HG03196 (cell line): ENCODE results near the gene FOXF1.

Experiments
- ATAC-seq: cut with Tn5 transposase; IDR thresholded peaks from one replicate; pipeline ENCODE4 v1.9.1; 2021; ENCODE audit not compliant: unreplicated experiment

Gene FOXF1

GRCh38 chr16:86531641-86532525 is 21.6 kb downstream of the FOXF1 start:
- no peak for ATAC-seq

GRCh38 chr16:86532526-86532815 is 22.1 kb downstream of the FOXF1 start:
- ATAC-seq = no peak

- no peak for ATAC-seq
Observed at GRCh38 chr16:86533076-86533475, 22.7 kb downstream of the FOXF1 start.

- no peak for ATAC-seq
Observed at GRCh38 chr16:86533767-86534351, 23.5 kb downstream of the FOXF1 start.

GRCh38 chr16:86534779-86535615 is 24.7 kb downstream of the FOXF1 start:
- no peak for ATAC-seq

GRCh38 chr16:86536621-86537020 is 26.3 kb downstream of the FOXF1 start:
- ATAC-seq = no peak

GRCh38 chr16:86537486-86537885 is 27.2 kb downstream of the FOXF1 start:
- no peak for ATAC-seq

GRCh38 chr16:86538196-86538780 is 28.0 kb downstream of the FOXF1 start:
- no peak for ATAC-seq

- ATAC-seq = no peak
Observed at GRCh38 chr16:86540894-86541293, 30.6 kb downstream of the FOXF1 start.

GRCh38 chr16:86541560-86541959 is 31.2 kb downstream of the FOXF1 start:
- no peak for ATAC-seq

- no peak for ATAC-seq
Observed at GRCh38 chr16:86542756-86543750, 32.7 kb downstream of the FOXF1 start.

- ATAC-seq = no peak
Observed at GRCh38 chr16:86545481-86545880, 35.2 kb downstream of the FOXF1 start.

GRCh38 chr16:86545954-86546637 is 35.8 kb downstream of the FOXF1 start:
- ATAC-seq = no peak

GRCh38 chr16:86546638-86547013 is 36.3 kb downstream of the FOXF1 start:
- ATAC-seq = no peak

- no peak for ATAC-seq
Observed at GRCh38 chr16:86547286-86547685, 37.0 kb downstream of the FOXF1 start.

- no peak for ATAC-seq
Observed at GRCh38 chr16:86549076-86549892, 39.0 kb downstream of the FOXF1 start.

GRCh38 chr16:86549893-86550190 is 39.5 kb downstream of the FOXF1 start:
- ATAC-seq = no peak

- ATAC-seq = no peak
Observed at GRCh38 chr16:86550281-86550680, 40.0 kb downstream of the FOXF1 start.

- ATAC-seq = no peak
Observed at GRCh38 chr16:86553356-86553755, 43.0 kb downstream of the FOXF1 start.
